ENCODE data around the gene FAU. TPM values are rescaled to one million over a fixed set of nuclear protein-coding genes. Genes with fewer than 3 reads are reported as not detected.

FAU gene
- total RNA-seq, 1 experiment from 2014 or later, result 650 TPM

DNA sequence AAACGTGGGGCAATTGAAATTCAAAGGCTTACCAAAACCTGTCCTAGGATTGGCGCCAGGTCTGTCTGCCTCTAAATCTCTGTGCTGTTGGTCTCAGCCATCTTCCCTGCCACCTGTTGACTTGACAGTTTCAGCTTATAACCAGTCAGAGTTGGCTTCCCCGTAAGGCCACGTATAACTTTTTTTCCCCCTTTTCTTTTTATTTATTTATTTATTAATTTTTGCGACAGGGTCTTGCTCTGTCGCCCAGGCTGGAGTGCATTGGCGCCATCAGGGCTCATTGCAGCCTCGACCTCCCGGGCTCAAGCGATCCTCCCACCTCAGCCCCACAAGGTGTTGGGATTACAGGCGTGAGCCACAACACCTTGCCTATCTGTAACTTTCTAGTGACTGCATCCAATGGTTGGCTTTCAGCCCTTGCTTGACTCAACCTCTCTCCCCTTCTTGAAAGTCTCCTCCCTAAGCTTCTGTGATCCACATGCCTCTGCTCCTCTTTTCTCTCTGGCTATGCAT lies 13.8 kb upstream of the FAU start:
- no peaks in the 10 kb centered on the region for H3K9me3 Mint-ChIP-seq (ENCODE audit: low read depth, unreplicated experiment)
- intact Hi-C loops (cut with micrococcal nuclease; ENCODE audit: unreplicated experiment), result loop anchor here (2.0 to 5.0 kb wide), 2 partner anchors 15 to 47 kb away; partner anchors contain the start of gene CAPN1
- CTCF ChIA-PET, result interaction anchor here (0.5 to 3.4 kb wide), 6 partner anchors 14 to 805 kb away, joined by 3 to 27 read pairs (median 4); partner anchors contain the start of genes CAPN1, FAU and MRPL49
- peaks cover 3% of the 10 kb centered on the region for H3K27me3 Mint-ChIP-seq (ENCODE audit: unreplicated experiment)
- BruUV-seq (replicated peaks), result no TSS peak
- peak overlapping the region; percentile 100 for H3K27ac Mint-ChIP-seq (ENCODE audit: unreplicated experiment)
- peaks cover 28% of the 10 kb centered on the region for H3K4me1 Mint-ChIP-seq (ENCODE audit: low read depth, unreplicated experiment)
- TF ChIP-seq, protein P1, sequence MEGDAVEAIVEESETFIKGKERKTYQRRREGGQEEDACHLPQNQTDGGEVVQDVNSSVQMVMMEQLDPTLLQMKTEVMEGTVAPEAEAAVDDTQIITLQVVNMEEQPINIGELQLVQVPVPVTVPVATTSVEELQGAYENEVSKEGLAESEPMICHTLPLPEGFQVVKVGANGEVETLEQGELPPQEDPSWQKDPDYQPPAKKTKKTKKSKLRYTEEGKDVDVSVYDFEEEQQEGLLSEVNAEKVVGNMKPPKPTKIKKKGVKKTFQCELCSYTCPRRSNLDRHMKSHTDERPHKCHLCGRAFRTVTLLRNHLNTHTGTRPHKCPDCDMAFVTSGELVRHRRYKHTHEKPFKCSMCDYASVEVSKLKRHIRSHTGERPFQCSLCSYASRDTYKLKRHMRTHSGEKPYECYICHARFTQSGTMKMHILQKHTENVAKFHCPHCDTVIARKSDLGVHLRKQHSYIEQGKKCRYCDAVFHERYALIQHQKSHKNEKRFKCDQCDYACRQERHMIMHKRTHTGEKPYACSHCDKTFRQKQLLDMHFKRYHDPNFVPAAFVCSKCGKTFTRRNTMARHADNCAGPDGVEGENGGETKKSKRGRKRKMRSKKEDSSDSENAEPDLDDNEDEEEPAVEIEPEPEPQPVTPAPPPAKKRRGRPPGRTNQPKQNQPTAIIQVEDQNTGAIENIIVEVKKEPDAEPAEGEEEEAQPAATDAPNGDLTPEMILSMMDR (IDR thresholded peaks at IDR 0.05; ENCODE audit: unreplicated experiment), result no peak
- DNase-seq, result no peak
- H3K4me3 Mint-ChIP-seq (ENCODE audit: low read depth, unreplicated experiment), result peak overlapping the region; percentile 99
- H3K36me3 Mint-ChIP-seq (ENCODE audit: insufficient read depth, unreplicated experiment), result peaks cover 52% of the 10 kb centered on the region

DNA sequence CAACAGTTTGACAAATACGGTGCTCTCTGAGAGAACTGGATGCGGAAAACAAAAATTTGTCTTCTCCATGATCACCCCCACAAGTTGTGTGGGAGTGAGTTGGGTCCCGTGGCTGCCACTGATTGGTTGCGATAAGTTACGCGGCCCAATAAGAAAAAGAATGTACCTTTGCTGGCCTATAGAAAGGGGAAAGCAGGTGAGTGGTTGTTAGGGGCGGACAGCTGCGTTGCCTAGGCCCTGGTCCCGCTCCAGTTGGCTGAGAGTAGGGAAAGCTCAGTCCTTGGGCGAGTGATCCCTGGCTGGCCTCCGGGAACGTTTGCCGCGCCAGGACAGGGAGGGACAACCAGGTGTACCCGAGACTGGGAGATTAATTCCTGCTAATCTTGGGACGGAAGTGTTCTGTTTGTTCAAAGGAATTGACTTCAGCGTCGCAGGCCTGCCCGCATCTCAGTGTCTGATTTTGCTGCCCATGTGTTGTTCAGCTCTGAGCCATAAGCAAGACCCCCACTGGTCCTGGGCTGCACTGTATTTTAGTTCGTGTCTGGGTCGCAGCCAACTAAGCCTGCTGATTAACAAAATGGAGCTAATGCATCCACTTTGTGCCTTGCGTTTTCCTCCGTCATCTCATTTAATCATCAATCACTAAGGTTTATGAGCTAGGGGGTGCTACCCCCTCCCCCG lies 13.2 kb upstream of the FAU start:
- DNase-seq, result peak; percentile 92
- intact Hi-C loops (cut with micrococcal nuclease; ENCODE audit: unreplicated experiment), result loop anchor here (2.0 to 5.0 kb wide), 2 partner anchors 16 to 47 kb away; partner anchors contain the start of gene CAPN1
- peaks cover 56% of the 10 kb centered on the region for H3K36me3 Mint-ChIP-seq (ENCODE audit: insufficient read depth, unreplicated experiment)
- BruUV-seq (replicated peaks), result TSS peak; percentile 84
- peaks cover 28% of the 10 kb centered on the region for H3K4me1 Mint-ChIP-seq (ENCODE audit: low read depth, unreplicated experiment)
- no peaks in the 10 kb centered on the region for H3K9me3 Mint-ChIP-seq (ENCODE audit: low read depth, unreplicated experiment)
- peak overlapping the region; percentile 99 for H3K4me3 Mint-ChIP-seq (ENCODE audit: low read depth, unreplicated experiment)
- H3K27me3 Mint-ChIP-seq (ENCODE audit: unreplicated experiment), result no peaks in the 10 kb centered on the region
- H3K27ac Mint-ChIP-seq (ENCODE audit: unreplicated experiment), result peak overlapping the region; percentile 100
- CTCF ChIA-PET, result interaction anchor here (0.5 to 3.4 kb wide), 8 partner anchors 13 to 805 kb away, joined by 3 to 27 read pairs (median 4); partner anchors contain the start of genes CAPN1, FAU and MRPL49
- TF ChIP-seq, protein P1 (IDR thresholded peaks at IDR 0.05; ENCODE audit: unreplicated experiment), result no peak

DNA sequence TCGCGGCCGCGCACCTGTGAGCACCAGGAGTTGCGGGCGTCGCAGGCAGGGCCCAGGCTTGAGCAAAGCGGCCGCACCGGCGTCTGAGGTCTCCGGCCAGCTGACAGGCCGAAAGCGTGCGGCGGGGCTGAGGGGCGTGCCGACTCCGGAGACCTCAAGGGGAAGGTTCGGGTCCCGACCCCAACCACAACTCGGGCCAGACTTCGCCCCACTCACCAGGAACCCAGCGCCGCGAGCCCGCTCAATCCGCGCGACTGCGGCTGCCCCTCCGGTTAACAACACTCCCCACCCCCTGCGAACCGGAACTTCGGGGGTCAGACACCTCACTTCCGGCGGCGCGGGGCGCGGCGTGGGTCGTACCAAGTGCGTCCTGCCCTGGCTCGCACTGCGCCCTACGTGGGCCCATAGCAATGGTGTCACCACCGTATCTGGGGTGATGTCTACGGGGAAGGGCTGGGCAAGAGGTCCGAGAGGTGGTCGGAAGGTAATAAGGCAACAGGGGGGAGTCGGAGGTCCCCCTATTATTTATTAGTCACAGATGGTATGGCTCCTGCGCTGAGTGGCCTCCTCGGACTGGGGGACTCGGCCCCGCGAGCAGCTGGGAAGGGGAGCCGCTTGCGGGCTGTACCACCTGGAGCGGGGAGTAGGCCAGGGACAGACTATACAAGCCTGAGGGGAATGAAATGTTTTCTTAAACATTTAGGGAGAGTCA lies 12.5 kb upstream of the FAU start, which contains the start of gene SYVN1:
Gene SYVN1 (minus strand): TSS at position 280 of the 712 bp plus-strand sequence. CDS start 918 bp downstream, outside the sequence.
- intact Hi-C loops (cut with micrococcal nuclease; ENCODE audit: unreplicated experiment), result loop anchor here (2.0 kb wide), 1 partner anchor 16 kb away; no protein-coding TSS in a partner anchor
- Mint-ChIP-seq H3K36me3 (ENCODE audit: insufficient read depth, unreplicated experiment) (peaks cover 63% of the 10 kb centered on the region), H3K27me3 (ENCODE audit: unreplicated experiment) (no peaks in the 10 kb centered on the region), H3K4me3 (ENCODE audit: low read depth, unreplicated experiment) (peak within 1 kb of the TSS; percentile 99), H3K27ac (ENCODE audit: unreplicated experiment) (peak within 1 kb of the TSS; percentile 100), H3K9me3 (ENCODE audit: low read depth, unreplicated experiment) (no peaks in the 10 kb centered on the region), H3K4me1 (ENCODE audit: low read depth, unreplicated experiment) (peaks cover 28% of the 10 kb centered on the region)
- TF ChIP-seq, protein P1 (IDR thresholded peaks at IDR 0.05; ENCODE audit: unreplicated experiment), result no peak
- CTCF ChIA-PET, result interaction anchor here (0.5 to 3.4 kb wide), 5 partner anchors 13 to 358 kb away, joined by 3 to 27 read pairs (median 4); partner anchors contain the start of genes CAPN1, FAU and MRPL49
- DNase-seq, result peak; percentile 91
- no TSS peak for BruUV-seq (replicated peaks)

DNA sequence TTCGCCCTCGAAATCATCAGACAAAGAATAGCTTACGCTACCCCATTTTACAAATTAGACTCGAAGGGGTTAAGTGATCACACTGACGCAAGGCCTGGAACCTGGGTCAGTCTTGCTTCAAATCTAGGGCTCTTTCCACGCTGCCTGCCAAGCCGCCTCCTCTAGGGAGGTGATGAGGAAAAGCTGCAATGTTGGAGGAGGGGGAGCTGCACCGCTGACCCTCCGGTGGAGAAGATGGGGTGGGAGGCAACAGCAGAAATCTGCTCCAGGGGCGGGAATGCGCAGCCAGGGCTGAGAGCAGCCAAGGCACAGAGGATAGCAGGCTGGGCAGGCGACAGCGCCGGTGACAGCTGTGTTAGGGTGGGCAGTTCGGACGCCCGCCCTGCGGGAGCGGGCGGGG lies 11.8 kb upstream of the FAU start:
- no peaks in the 10 kb centered on the region for H3K9me3 Mint-ChIP-seq (ENCODE audit: low read depth, unreplicated experiment)
- peaks cover 28% of the 10 kb centered on the region for H3K4me1 Mint-ChIP-seq (ENCODE audit: low read depth, unreplicated experiment)
- H3K27ac Mint-ChIP-seq (ENCODE audit: unreplicated experiment), result peak overlapping the region; percentile 100
- DNase-seq, result no peak
- peaks cover 67% of the 10 kb centered on the region for H3K36me3 Mint-ChIP-seq (ENCODE audit: insufficient read depth, unreplicated experiment)
- CTCF ChIA-PET, result interaction anchor here (2.4 to 3.4 kb wide), 2 partner anchors 12 to 48 kb away, joined by 14 to 27 read pairs; partner anchors contain the start of genes CAPN1, FAU and MRPL49
- intact Hi-C loops (cut with micrococcal nuclease; ENCODE audit: unreplicated experiment), result loop anchor here (2.0 kb wide), 1 partner anchor 17 kb away; no protein-coding TSS in a partner anchor
- no peaks in the 10 kb centered on the region for H3K27me3 Mint-ChIP-seq (ENCODE audit: unreplicated experiment)
- TF ChIP-seq, protein P1 (IDR thresholded peaks at IDR 0.05; ENCODE audit: unreplicated experiment), result no peak
- BruUV-seq (replicated peaks), result TSS peak; percentile 56
- peak overlapping the region; percentile 99 for H3K4me3 Mint-ChIP-seq (ENCODE audit: low read depth, unreplicated experiment)
